Tongue (tissue), 2 donors: ENCODE results near the gene NUDT3. TPM values are rescaled to one million over a fixed set of nuclear protein-coding genes. Genes with fewer than 3 reads are reported as not detected.

ENCODE experiments used
- DNase-seq: peaks from one replicate; pipeline ENCODE4 v3.0.0-alpha.2; 2015
- total RNA-seq: library from RNA; depleted of rRNA; stranded (reverse); fragments of >200 nt; gene quantifications from one replicate; pipeline ENCODE4 v1.2.3, GENCODE V29; 2014

Gene NUDT3
- total RNA-seq, 1 donor from 2014 or later: 65.0 TPM

DNA sequence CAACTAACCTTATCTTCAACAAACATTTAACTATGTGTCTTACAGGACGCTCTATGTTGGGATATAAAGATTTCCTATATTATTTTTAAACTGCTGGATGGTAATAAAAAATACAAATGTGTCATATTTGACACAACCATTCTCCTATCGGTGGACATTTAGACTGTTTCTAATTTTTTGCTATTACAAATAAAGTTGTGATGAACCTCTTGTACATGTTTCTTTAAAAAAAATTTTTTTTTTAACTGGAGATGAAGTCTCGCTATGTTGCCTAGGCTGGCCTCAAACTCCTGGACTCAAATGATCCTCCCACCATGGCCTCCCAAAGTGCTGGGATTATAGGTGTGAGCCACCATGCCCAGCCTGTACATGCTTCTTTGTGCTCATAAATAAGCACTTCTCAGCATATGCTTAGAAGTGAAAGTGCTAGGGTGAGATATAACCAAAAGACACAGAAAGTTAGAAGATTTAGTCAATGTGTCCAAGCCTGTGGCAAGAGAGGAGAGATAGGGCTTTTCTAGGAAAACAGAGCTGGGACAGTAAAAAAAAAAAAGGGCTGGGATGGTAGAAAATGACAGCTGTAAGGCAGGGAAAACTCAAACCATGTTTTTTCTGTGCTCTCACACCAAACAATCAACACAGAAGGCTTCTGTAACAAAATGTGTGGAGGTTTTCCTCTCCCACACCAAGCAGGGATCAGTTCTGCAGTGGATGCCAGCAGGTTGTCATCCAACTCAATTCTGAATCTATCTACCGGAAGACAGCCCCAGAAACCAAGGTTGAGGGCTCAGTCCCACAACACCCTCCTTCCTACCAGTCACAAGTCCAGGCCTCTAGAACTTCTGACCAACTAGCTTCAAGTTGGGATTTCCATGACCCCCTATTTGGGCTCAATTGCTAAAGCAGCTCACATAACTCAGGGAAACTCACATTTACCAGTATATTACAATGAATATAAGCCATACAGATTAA, 73.7 kb downstream of the NUDT3 start:
- DNase-seq: no peak

GRCh38 chr6:34317882-34318498, 74.5 kb downstream of the NUDT3 start:
- peak; percentile 56 for DNase-seq

DNA sequence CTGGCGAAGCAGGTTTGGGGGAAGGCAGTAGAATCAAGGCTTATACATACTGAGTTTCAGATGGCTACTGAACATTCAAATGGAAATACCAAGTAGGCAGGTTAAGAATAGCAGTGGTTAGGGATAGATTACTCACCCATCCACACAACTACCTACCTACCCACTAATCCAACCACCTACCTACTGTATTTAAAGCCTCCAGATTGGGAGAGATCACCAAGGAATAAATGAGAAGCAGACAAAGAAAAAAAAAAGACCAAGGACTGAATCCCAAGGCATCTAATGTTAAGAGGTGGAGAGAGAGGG, 75.3 kb downstream of the NUDT3 start:
- DNase-seq: no peak

- no peak for DNase-seq
Observed at GRCh38 chr6:34316431-34317171, 75.9 kb downstream of the NUDT3 start.

- no peak for DNase-seq
Observed at GRCh38 chr6:34315780-34316179, 76.7 kb downstream of the NUDT3 start.

- DNase-seq: no peak
Observed at GRCh38 chr6:34315256-34315655, 77.2 kb downstream of the NUDT3 start.

DNA sequence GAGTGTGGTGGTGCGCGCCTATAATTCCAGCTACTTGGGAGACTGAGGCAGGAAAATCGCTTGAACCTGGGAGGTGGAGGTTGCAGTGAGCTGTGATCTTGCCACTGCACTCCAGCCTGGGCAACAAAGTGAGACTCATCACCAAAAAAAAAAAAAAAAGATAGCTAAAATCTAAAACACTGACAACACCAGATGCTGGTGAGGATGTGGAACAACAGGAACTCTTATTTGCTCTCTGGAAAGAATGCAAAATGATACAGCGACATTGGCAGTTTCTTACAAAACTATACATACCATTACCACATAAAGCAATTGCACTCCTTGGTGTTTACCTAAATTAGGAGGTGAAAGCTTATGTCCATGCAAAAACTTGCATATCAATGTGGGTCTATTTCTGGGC, 80.2 kb downstream of the NUDT3 start:
- no peak for DNase-seq

GRCh38 chr6:34310817-34311216, 81.7 kb downstream of the NUDT3 start:
- DNase-seq: no peak

DNA sequence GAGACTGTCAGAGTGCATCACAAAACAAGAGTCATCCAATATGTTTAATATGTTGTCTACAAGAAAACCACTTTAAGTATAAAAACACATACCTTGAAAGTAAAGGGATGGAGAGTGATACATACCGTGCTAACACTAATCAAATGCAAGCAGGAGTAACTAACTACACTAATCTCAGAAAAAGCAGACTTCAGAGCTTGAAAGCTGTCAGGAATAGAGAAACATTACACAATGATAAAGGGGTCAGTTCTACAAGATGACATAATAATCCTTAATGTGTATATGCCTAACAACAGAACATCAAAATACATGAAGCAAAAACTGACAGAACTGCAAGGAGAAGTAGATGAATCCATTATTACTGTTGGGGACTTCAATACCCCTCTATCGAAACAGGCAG, 84.0 kb downstream of the NUDT3 start:
- DNase-seq: no peak

DNA sequence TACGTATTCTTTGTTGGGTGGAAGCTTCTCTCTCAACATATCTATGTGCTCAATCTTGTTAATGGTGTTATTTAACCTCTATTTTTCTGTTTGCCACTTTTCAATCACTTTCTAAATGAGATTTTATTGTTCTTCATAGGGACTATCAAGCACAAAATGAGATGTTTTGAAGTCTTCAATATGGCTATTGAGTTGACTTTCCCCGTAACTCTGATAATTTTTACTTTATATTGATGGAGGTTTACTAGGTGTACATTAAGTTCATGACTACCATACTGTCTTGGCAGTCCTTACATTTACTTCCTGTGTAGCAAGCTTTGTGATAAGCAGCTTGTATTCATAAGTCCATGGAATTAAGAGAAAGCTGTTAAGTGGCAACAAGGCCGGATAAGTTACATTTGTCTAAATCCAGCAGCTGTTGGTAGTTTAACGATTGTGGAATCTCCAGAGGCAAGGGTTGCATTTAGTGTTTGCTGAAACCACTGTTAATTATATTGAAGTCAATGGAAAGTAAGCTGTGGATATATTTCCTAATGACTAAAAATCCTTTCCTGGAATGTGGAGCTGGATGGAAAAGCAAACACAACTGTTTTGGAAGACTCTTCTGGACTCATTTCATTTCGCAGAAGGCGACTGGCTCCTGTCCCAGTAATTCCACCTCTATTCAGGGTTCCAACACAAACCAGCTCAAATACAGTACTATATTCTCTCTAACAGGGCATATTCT, 86.3 kb downstream of the NUDT3 start:
- DNase-seq: peak; percentile 80

- no peak for DNase-seq
Observed at GRCh38 chr6:34305497-34305896, 87.0 kb downstream of the NUDT3 start.

GRCh38 chr6:34304164-34304563, 88.3 kb downstream of the NUDT3 start:
- no peak for DNase-seq

DNA sequence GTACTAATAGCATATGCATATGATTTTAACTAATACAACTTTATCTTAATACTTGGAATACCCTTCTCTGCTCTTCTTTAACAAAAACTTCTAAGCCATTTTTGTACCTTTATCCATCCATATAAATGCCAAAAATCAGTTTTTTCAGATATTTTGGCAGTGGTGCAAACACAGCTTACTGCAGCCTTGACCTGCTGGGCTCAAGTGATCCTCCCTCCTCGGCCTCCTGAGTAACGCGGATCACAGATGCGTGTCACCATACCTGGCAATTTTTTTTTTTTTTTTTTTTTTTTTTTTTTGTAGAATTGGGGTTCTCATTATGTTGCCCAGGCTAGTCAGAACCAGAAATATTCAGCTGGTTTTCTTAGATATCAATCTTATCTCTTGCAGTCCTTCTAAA, 89.5 kb downstream of the NUDT3 start:
- DNase-seq: no peak

- DNase-seq: peak; percentile 93
Observed at GRCh38 chr6:34301408-34301807, 91.1 kb downstream of the NUDT3 start.

DNA sequence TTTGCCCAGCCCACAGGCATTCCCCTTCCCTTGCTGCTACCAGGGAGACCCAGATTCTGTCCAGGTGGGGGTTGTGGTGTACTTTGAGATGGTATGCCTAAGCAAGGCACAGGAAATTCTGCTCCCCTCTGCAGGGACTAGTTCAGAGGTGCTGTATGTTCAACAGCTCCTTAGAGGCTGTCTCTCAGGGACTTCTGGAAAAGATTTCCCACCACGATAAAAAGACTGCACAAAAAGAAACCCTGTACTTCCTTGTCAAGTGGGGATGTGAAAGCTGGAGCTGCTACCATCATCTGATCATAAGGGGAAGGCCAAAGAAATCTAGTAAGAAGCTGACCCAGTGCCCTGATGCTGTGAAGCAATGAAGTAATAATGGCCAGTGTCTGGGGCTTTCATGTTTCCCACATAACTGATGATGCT, 92.1 kb downstream of the NUDT3 start:
- DNase-seq: no peak

- DNase-seq: no peak
Observed at GRCh38 chr6:34298941-34299340, 93.5 kb downstream of the NUDT3 start.

GRCh38 chr6:34295721-34296120, 96.7 kb downstream of the NUDT3 start:
- DNase-seq: no peak

GRCh38 chr6:34292954-34293353, 99.5 kb downstream of the NUDT3 start:
- no peak for DNase-seq

DNA sequence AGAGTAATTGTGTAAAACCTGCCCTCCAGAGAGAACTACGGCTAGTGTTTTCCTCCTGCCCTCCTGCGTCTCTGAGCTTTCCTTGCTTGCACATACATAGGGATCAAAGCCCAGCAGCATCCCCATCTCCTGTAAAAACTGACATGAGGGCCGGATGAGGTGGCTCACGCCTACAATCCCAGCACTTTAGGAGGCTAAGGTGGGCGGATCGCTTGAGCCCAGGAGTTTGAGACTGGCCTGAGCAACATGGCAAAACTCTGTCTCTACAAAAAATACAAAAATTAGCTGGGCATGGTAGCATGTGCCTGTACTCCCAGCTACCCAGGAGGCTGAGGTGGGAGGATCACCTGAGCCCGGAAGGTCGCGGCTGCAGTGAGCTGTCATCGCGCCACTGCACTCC, 103.3 kb downstream of the NUDT3 start:
- no peak for DNase-seq

GRCh38 chr6:34288581-34288980, 103.9 kb downstream of the NUDT3 start:
- DNase-seq: no peak

DNA sequence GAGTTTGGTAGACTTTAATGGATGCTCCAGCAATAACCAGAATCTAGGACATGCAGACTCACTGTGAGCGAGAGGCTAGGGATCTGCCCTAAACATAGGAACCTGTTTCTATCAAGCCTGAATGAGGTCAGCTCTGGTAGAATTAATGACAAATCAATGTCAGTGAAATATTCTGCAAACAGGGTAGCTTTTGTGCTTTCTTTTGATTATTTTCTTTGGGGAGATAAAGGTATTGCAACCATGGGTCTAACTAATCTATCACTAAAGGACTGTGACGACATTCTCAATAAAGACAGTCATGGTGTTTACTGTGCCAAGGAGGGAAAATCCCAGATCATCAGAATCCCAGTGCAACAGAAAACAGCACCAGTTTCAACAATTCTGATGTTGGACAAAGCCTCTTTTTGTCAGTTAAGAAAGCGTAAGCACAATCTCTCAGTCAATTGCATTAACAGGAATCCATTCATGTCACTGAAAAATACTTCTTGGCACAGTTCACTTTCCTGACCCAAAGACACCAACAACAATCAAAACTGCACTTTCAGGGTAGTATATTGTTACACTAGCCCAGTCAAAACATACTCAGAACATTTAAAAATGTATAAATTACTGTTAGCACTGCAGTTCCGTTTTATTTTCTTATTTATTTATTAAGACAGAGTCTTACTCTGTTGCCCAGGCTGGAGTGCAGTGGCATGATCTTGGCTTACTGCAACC, 106.9 kb downstream of the NUDT3 start:
- no peak for DNase-seq
